ENCODE data around the gene CACNA2D2.

CACNA2D2 gene

GRCh38 chr3:50388720-50389413, 114.6 kb downstream of the CACNA2D2 start:
- DNase-seq = no peak

- no peak for DNase-seq
Measured at GRCh38 chr3:50388016-50388719, 115.3 kb downstream of the CACNA2D2 start.

DNA sequence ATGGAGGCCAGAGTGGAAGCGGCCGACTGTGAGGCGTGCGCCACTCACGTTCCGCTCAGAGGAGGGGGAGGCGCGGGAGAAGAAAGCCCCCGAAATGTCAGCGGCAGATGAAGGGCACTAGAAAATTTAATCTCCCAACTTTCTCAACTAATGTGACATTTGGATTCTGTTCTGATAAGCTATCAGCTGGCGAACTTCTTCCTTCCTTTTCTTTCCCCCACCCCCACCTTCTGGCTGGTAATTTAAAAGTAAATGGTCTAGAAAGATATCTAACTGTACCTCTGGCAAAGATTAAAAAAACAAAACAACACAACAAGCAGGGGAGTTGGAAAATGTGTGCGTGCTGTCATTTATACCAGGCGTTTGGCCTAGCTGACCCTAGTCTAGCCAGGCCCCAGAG, 117.7 kb downstream of the CACNA2D2 start:
- DNase-seq = no peak

DNA sequence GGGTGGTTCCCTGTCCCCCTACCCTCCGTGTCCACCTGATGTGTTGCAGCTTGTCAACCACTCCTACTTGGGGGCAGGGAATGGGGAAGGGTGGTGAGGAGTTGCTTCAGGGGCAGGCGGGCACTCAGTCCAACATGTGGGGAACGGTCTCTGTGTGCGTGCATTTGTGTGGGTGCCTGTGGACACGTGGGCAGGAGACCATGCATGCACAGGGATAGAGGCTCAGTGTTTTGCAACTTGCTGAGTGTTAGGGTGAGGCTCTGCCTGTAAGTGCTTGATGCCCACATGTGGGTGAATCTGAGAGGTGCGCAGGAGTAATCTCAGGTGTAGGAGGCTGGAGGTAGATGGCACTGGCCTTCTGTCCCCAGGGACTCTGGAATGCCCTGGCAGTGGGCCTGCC, 119.7 kb downstream of the CACNA2D2 start:
- no peak for DNase-seq

DNA sequence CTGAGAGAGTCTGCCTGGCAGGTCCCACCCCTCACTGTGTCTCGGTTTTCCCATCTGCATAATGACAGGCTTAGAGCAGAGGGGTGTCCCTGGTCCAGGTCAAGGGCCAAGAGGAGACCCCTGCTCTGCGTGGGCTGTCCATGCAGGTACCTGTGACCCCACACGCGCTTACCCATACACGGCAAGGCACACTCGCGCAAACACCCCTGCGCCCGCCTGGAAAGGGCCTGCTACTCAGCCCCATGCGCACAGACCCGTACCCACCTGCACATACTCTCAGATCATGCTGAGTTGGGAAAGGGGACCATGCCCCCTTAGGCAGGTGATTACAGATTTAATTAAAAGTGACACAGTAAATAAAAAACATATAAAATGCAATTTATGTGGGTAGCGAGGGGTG, 120.7 kb downstream of the CACNA2D2 start:
- no peak for DNase-seq

DNA sequence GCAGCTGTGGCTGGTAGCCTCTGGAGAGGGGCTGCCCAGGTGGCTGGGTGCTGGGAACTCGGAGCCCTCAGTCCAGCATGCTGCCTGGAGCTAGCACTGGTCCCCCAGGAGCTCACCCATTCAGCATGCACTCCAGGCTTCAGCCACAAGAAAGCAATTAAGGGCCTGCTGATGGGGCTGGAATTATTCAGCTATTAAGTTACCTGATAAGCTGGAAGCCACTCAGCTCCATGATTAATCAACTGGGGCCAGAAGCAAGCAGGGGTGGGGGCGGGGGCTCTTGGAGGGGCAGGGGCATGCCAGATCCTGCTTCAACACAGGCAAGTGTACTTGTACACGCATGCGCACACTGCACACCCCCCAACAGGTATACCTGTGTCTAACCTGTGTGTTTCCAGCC, 122.1 kb downstream of the CACNA2D2 start:
- no peak for DNase-seq

GRCh38 chr3:50380405-50381085, 122.9 kb downstream of the CACNA2D2 start:
- no peak for DNase-seq

GRCh38 chr3:50378757-50379156, 124.7 kb downstream of the CACNA2D2 start:
- no peak for DNase-seq

DNA sequence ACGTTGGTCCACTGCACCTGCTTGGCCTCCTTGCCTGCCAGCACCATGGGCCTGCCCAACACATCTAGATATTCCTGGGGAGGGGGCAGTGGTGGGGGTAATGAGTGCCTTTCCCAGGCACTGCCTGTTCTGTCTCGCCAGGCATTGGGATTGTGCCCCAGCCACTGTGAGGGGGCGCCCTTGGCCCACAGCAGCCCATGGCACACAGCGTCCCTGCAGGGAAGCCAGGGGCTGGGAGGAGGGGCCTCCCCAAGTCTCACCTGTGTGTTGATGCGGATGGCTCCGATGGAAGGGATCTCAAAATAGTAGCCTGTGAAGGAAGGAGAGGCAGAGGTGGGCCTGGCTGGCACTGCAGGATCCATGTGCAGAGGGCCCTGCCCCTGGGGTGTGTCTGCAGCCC, 125.4 kb downstream of the CACNA2D2 start:
- DNase-seq = no peak

DNA sequence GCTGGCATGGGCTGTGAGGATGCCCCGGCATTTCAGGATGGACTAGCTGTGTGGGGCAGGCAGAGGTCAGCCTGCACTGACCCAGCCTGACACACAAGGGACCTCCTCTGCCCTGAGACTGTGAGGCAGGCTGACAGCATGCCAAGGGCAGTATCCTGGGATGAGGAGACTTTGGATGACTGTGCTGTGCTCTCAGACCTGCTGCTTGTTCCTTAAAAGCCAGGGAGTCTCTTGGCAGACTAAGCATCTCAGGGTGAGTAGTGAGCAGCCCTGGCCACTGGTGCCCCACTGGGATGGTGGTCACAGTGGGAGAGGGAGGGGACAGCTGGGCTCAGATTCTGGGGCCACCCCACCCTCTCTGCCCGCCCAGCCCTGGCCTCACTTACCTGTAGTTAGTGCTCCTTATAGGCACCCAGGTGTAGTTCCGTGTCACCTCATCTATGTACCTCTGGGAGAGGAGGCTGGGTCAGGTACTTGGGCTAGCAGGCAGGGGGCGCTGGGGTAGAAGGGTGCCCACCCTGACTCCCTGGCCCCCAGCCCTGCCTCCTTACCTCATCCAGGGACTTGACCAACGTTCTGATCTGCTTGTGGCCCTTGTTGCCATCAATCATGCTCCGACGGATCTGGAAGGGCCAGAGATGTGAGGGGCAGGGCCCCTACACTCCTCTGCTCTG, 128.0 kb downstream of the CACNA2D2 start:
- DNase-seq = no peak

DNA sequence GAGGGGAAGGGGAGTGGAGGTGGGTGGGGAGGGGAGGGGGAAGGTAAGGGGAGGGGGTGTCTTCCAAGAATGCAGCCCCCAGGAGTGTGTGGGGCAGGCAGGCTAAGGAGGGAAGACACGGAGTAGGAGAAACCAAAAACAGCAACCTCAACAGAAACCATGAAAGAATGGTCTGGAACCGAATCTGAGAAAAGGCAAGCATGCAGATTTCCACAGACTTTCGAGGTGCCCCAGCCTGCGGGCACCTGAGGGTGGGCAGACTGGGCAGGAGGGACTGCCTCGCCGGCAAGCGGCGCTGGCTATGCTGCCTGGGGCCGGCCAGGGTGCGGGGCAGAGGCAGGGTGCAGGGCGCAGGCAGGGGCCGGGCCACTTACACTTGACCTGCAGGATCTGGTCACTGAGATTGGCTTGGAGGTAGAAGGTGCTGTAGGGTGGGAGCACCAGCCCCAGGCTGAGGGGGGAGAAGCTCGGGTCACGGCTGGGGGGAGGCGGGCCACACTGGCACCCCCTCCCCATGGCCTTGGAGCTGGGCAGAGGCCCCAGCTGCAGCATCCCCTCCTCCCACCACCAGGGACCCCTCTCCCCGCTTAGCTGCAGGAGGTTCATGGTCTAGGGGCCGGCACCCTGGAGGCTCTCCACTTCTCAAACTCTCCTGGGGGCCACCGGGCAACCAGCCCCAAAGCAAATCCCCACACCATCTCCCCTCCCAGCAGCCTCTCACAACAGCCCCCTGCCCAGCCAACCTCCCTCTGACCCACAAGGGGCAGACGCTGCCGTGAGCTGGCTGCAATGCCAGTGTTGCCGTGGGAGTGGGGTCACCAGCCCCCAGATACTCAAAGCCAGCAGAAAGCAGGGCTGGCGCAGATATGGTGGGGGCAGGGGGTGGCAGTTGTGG, 128.8 kb downstream of the CACNA2D2 start:
- no peak for DNase-seq

DNA sequence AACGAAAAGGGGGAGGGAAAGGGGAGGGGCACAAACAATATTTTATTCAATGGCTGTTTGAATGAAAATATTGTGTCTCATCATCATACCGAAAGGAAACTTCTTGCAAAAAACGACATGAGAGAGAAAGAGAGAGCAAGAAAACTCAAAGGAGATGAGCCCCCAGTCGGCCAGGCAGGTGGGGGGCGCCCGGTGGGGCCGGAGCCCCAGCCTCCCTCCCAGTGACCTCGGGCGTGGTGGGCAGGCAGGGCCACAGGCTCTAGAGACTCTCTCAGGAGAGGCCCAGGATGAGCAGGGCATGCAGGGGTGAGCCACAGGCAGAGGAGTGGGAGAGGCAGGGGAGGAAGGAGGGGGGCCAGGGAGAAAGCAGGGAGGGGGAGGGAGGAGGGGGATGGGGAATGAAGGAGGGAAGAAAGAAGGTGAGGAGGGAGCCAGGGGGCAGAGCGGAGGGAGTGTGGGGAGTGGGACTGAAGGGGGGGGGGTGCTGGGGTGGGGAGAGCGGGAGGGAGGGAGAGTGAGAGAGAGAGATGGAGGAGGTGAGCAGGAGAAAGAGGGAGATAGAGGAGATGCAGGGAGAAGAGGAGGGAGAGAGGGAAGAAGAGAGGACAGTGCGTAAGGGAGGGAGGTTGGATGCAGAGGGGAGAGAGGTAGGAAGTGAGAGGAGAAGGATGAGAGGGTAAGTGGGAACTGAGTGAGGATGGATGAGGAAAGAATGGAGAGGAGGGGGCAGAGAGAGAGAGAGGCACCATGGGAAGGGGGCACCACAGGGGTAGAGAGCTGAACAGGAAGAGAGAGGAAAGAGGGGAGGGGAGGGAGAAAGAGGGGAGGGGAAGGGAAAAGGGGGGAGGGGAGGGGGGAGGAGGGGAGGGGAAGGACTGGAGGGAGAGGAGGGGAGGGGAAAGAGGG, 130.0 kb downstream of the CACNA2D2 start:
- DNase-seq = no peak

DNA sequence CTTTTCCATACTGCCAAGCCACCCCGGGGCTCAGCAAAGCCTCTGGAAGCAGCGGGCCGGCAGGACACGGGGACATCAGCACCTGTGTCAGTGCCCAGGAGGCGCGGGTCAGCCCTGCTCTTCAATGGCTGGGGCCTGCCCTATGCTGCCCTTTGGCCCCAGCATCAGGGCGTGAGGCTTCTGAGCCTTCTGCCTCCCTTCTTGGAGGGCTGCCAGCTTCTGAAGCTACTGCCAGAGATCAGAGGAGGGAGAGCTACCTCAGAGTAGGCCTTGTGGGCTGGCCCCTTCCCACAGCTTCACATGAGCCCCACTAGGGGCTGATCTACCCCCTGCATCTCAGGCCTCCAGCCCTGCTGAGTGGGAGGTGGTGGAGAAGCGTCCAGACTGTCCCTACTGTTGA, 131.1 kb downstream of the CACNA2D2 start:
- DNase-seq = no peak

DNA sequence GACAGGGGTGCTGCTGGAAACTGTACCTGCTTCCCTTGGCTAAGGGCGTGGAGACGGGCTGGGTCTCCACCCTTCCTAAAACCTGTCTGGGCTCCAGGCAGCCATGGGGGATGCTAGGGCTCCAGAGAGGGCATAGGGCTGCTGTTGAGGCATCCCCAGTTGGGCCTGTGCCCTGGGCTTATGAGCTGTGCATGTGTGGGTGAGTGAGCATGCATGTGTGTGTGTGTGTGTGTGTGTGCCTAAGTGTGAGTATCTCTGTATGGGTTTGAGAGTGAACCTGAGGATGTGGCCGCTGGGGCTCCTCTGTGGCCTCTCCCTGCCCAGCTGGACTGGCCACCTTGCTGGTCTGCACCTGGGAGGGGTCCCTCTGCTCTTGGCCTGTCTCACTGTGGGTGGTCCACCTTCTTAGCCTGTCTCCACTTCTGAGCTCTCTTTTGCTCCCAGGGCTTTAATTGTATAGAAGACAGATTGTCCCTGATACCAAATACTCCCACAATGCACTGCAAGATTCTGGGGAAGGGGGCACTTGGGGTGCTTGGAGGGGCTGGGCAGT, 132.2 kb downstream of the CACNA2D2 start:
- DNase-seq = no peak

GRCh38 chr3:50370594-50370993, 132.8 kb downstream of the CACNA2D2 start:
- no peak for DNase-seq

DNA sequence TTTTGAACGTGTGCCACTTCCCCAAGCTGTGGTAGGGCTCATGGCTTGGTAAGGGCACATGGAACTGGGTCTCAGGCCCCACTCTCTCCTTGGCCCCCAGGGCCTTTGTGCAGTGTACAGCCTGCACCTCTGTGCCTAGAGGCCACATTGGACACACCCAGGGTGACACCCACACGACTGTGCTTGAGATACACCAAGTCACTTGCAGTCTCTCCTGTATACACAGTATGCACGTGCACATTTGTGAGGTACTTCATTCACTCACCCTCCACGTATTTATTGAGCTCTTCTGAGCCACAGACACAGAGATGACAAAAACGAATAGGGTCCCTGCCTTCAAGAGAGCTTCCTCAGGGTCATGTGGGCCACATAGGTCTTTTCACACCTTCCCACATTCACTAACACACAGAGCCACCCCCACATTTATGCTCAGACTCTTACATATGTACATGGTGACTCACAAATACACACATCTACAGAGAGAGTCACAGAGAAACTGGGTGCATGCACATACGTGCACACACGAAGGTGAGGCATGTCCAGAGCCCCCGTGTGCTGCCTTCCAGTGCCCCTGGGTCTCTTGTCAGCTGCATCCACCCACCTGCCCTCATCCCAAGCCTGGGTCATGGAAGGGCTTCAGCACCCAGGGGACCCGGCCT, 134.3 kb downstream of the CACNA2D2 start:
- no peak for DNase-seq

- DNase-seq = no peak
Measured at GRCh38 chr3:50365842-50366220, 137.6 kb downstream of the CACNA2D2 start.

DNA sequence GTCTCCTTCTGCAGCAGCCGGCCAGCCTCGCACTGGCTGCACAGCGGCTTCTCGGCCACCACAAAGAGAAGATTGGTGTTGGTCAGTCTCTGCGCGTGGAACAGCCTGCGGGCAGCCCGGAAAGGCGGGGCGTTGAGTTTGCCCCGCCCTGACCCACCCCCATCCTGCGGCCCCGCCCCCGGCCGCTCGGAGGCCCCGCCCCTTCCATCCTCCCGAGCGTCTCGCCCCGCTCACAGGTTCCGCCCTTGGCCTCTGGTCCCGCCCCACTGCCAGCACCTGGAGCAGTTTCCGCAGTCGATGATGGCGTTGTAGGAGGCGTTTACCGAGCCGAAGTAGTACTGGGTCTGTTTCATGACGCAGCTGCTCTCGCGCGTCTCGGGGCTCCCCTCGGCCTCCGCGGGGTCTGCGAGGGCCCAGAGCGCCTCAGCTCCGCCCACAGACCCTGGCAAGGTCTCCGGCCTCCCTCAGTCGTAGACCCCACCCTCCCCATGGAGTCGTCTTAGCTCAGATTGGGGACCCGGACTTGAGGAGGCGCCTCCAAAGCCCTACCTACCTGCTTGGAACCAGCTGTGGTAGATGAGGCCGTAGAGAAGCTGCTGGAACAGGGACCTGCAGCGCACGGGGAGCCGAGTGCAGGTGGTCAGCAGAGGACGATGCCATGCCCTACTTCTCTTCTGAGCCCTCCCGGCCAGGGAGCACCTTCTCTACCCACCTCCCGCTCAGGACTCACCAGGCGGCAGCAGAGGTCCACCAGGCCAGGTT, 138.2 kb downstream of the CACNA2D2 start:
- DNase-seq = peak; percentile 94

DNA sequence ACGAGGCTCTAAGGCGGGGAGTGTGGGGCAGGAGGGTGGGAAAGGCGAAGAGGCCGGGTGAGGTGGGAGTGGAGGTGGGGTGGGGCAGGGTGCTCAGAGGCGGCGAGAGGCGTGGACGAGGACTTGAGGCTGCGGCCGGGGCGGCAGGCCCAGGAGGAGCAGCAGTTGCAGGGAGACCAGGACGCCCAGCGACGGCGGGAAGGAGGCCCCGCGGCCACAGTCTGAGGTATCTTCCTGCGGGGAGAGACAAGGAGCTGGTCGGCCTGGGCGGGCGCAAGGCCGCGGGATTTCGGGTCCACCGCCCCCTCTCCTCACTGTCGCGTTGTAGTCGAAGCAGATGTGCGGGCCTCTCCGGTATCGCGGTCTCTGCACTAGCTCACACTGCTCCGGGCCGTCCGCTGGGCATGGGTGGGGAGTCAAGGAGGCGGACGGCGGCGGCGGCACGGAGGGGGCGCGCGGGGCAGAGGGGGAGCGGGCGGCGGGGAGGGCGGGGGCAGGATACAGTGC, 138.8 kb downstream of the CACNA2D2 start:
- DNase-seq = no peak

DNA sequence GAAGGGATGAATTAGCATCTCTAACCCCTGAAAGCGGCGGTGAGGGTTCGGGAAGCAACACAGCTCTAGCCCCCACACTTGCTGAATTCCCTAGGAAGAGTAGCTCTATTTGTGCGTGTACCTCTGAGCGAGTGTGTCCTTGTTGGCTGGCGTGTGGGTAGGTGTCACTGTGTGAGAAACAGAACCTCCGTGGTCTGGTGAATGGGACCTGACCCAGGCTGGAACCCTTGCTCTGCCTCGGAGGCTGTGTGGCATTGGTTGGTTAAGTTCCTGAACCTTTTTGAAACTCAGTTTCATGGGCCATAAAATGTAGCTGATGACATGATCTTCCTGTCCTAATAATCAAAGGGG, 143.7 kb downstream of the CACNA2D2 start:
- DNase-seq = no peak

Data from activated T-cell treated with anti-CD3 and anti-CD28 coated beads, Interleukin-2, amount 50 U/mL, for 1 hour (primary cell).